HepG2 (cell line): ENCODE results near the gene GFOD1. TPM values are rescaled to one million over a fixed set of nuclear protein-coding genes. Genes with fewer than 3 reads are reported as not detected.

Source experiments
- GATAD2A ChIP-seq: IDR thresholded peaks from 2 replicates; pipeline ENCODE4 v1.6.1; 2016
- MAFF ChIP-seq: IDR thresholded peaks from 2 replicates; pipeline ENCODE4 v1.6.1; 2011; ENCODE audit warnings: low read depth, low read length, improper control_type of control experiment
- RAD21 ChIP-seq: fragments of 450-650 bp; formaldehyde crosslinking; IDR thresholded peaks from 2 replicates; pipeline ENCODE4 v1.5.0; 2020; ENCODE audit warnings: mild to moderate bottlenecking
- ZNF724P ChIP-seq: sonication (generic); formaldehyde crosslinking; IDR thresholded peaks from 2 replicates; pipeline ENCODE4 v1.8.0; 2022; ENCODE audit warnings: missing genetic modification reagents, borderline replicate concordance
- polyA plus RNA-seq, 8 experiments: library from polyadenylated mRNA; depleted of rRNA in 3 of 8; stranded (reverse) in 7 of 8; unstranded in 1 of 8; fragments of >200 nt; fragmentation: Illumina TruSeq in 4 of 8; extraction: Trizol in 4 of 8; gene quantifications; 2 replicates each; pipeline versions ENCODE4 v1.2.1 to v1.2.3, GENCODE V29; 2011 to 2016; ENCODE audit warnings: low read depth in 4 of 8, missing spikeins in 1 of 8, mixed read lengths in 1 of 8; ENCODE audit not compliant: insufficient read depth in 1 of 8
- total RNA-seq, 5 experiments: library from RNA; depleted of rRNA; stranded (reverse); fragments of >200 nt; fragmentation: Illumina TruSeq; extraction: Trizol; gene quantifications; 2 replicates each; pipeline ENCODE4 v1.2.3, GENCODE V29; 2016; ENCODE audit warnings: low read depth in 1 of 5
- TF ChIP-seq, protein P1 (sequence below): sonication (generic); formaldehyde crosslinking; IDR thresholded peaks from 2 replicates; pipeline ENCODE4 v1.5.0; 2020; ENCODE audit warnings: mild to moderate bottlenecking, missing genetic modification reagents, borderline replicate concordance

Gene GFOD1
- total and polyA plus RNA-seq, 2 of the 13 experiments (the other 11 are each of a cell fraction or from before 2014, with no cell fraction given) = 1.9 to 6.4 TPM

DNA sequence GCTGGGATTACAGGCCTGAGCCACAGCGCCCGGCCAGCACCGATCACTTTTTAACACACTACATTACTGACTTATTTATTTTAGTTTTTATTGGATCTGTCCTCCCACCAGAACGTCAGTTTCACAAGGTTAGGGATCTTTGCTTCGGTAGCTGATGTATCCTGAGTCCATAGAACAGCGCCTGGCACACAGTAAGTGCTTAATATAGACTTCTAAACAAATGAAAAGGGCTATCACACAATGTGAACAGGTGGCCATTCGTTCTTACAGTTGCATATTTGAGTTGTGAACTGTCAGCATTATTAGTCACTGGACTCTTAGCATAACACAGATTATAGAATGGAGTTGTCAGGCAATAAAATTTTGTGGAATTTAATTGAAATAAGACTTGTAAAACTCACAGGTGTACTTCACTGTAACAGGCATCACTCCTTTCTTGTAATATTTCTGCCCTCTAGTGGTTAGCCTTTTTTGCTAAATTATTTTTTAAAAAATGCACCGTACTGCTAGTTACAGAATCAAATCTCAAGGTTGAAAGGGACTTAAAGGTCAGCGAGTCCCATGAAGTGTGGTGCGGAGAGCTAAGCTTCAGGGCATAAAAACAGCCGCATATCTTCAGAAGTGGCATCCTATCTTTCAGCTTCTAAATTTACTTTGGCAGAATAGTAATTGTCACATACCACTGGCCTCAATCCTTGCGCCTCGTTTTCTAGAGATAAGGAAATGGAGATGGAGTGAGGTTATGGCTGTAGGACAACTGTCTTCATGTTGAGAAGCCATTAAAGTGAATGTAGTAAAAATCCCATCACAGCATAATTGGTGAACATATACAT lies 155.7 kb downstream of the GFOD1 start (continued):
- peak; percentile 19; the same call in 1 of the 2 replicates for TF ChIP-seq MAFF
- TF ChIP-seq GATAD2A (CRISPR knock-in tag) = peak; percentile 33; the same call in 1 of the 2 replicates
- TF ChIP-seq RAD21 = peak; percentile 63; the same call in 1 of the 2 replicates
- TF ChIP-seq ZNF724P (CRISPR knock-in tag) = no peak
- TF ChIP-seq, protein P1, sequence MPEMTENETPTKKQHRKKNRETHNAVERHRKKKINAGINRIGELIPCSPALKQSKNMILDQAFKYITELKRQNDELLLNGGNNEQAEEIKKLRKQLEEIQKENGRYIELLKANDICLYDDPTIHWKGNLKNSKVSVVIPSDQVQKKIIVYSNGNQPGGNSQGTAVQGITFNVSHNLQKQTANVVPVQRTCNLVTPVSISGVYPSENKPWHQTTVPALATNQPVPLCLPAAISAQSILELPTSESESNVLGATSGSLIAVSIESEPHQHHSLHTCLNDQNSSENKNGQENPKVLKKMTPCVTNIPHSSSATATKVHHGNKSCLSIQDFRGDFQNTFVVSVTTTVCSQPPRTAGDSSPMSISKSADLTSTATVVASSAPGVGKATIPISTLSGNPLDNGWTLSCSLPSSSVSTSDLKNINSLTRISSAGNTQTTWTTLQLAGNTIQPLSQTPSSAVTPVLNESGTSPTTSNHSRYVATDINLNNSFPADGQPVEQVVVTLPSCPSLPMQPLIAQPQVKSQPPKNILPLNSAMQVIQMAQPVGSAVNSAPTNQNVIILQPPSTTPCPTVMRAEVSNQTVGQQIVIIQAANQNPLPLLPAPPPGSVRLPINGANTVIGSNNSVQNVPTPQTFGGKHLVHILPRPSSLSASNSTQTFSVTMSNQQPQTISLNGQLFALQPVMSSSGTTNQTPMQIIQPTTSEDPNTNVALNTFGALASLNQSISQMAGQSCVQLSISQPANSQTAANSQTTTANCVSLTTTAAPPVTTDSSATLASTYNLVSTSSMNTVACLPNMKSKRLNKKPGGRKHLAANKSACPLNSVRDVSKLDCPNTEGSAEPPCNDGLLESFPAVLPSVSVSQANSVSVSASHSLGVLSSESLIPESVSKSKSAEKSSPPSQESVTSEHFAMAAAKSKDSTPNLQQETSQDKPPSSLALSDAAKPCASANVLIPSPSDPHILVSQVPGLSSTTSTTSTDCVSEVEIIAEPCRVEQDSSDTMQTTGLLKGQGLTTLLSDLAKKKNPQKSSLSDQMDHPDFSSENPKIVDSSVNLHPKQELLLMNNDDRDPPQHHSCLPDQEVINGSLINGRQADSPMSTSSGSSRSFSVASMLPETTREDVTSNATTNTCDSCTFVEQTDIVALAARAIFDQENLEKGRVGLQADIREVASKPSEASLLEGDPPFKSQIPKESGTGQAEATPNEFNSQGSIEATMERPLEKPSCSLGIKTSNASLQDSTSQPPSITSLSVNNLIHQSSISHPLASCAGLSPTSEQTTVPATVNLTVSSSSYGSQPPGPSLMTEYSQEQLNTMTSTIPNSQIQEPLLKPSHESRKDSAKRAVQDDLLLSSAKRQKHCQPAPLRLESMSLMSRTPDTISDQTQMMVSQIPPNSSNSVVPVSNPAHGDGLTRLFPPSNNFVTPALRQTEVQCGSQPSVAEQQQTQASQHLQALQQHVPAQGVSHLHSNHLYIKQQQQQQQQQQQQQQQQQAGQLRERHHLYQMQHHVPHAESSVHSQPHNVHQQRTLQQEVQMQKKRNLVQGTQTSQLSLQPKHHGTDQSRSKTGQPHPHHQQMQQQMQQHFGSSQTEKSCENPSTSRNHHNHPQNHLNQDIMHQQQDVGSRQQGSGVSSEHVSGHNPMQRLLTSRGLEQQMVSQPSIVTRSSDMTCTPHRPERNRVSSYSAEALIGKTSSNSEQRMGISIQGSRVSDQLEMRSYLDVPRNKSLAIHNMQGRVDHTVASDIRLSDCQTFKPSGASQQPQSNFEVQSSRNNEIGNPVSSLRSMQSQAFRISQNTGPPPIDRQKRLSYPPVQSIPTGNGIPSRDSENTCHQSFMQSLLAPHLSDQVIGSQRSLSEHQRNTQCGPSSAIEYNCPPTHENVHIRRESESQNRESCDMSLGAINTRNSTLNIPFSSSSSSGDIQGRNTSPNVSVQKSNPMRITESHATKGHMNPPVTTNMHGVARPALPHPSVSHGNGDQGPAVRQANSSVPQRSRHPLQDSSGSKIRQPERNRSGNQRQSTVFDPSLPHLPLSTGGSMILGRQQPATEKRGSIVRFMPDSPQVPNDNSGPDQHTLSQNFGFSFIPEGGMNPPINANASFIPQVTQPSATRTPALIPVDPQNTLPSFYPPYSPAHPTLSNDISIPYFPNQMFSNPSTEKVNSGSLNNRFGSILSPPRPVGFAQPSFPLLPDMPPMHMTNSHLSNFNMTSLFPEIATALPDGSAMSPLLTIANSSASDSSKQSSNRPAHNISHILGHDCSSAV = no peak
